Amniotic epithelial cell (primary cell): Measurements from ENCODE around the gene SHANK2.

Experiments used
- DNase-seq: peaks from one replicate; pipeline ENCODE4 v3.0.0-alpha.2; 2010; ENCODE audit warnings: low read depth

The SHANK2 gene

DNA sequence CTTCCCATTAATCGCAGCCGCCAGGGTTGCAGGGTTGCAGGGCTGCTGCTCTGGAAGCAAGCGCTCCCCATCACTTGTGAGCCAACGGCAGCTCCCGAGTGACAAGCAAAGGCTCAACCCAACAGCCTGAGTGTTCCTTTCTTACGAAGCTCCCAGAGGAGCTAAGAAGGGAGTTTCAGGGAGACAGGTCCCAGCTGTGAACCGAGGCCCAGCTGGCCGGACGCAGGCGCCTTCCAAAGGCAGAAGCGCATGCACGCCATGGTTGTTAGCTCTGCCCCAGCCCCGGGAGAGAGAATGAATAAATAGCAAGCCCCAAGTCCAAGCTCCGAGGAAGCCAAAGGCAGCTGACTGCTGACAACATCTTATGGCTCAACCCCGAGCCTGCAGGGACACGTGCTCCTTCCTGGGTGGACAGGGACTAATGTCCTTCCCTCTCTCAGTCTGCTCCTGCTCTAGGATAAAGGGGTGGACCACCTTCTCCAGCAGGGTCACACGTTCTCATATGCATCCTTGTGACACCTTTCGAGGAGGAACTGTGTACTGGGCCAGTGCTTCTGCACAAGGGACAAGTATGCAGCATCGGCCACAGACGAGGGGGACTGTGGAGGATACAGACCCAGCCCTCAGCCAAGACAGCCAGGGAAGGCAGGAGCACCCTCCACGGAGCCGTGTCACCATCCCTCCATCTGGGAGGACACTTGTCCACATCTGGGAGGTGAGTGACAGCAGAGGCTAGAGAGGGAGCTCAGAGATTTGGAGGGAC is 29.9 kb downstream of the SHANK2 start:
- no peak for DNase-seq

- no peak for DNase-seq
These were observed 30.6 kb downstream of the SHANK2 start for GRCh38 chr11:71221821-71222220.

DNA sequence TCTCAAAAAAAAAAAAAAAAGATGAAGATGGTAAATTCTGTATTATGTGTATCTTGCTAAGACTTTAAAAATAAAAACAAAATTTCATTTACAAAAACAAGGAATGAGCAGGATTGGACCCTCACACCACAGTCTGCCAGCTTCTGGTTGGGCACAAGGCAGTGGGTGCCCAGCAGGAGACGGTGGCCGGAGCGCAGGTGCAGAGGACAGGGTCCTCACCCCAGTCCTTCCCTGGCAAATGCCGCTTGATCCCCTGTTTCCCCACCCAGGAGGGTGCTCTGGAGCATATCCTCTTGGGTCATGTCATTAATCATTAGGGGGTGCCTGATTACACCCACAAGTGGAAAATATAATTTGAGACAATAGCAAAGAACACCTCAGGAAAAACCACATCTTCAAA is 31.2 kb downstream of the SHANK2 start:
- no peak for DNase-seq

DNA sequence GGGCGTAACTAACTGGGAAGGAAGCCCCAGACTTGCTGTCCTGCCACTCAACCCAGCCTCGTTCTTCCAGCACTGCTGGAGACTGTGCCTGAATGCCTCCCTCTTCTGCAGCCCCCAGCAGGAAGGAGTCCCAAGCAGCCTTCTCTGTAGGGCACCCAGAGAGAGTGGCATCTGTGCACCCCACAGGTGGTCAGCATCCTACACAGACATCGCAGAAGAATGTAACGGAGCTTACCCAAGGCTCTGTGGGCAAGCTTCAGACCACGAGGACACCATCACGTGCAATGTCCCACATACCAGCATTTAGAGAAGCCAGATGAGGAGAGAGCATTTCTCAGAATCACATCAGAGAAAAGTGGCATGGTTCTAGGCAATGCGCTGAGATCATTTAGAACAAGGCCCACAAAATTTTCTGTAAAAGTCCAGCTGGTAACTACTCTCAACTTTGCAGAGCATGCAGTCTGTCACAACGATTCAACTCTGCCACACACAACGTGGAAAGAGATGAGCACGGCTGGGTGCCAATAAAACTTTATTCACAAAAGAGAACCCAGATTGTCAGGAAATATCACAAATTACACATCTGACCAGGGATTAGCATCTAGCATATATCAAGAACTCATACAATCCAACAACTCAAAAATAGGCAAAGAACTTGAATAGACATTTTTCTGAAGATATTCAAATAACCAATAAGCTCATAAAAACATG is 33.4 kb downstream of the SHANK2 start:
- no peak for DNase-seq

DNA sequence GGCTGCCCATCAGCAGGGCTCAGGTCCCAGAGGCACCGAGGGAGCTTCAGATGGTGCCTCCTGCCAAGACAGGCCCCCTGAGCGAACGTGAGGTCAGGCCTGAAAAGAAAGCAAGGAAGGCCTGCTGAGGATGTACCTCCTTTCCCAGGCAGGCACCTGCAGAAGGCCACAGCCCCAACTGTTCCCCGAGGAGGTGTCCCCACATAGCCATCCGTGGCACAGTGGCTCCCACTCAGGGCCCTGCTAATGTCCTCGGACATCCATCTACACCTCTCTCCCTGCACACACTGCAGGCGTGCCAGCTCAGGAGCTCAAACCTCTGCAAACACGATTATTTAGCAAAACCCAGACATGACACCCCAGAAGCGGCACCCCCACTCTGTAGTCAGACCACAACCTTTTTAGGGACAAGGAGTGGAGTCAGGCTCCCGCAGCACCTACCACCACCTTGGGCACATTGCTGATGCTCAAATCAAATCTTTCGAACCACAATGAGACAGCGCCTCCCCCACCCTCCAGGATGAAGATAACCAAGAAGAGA is 36.9 kb downstream of the SHANK2 start:
- DNase-seq, result no peak

- no peak for DNase-seq
These were observed 37.6 kb downstream of the SHANK2 start for GRCh38 chr11:71214553-71215424.

- no peak for DNase-seq
These were observed 38.5 kb downstream of the SHANK2 start for GRCh38 chr11:71213696-71214552.

- DNase-seq, result no peak
These were observed 39.4 kb downstream of the SHANK2 start for GRCh38 chr11:71212871-71213559.

- DNase-seq, result no peak
These were observed 40.7 kb downstream of the SHANK2 start for GRCh38 chr11:71211631-71212030.

GRCh38 chr11:71210861-71211260 is 41.5 kb downstream of the SHANK2 start:
- DNase-seq, result no peak

DNA sequence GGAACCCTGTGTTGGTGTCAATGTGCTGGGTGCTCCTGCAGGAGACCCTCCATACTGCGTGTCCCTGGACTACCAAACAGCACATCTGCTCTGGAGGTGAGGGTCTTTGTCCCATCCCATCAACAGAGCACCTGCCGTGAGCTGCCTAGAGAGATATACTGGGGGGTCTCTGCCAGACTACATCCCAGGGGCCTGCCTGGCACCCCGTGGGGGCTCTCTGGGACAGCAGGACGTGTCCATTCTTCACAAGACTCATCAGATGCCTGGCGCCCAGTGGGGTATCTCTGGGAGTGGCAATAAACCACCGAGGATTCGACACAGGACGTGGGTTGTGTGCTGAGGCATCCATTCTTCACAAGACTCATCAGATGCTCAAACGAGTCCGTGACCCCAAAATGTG is 42.7 kb downstream of the SHANK2 start:
- DNase-seq, result no peak

- DNase-seq, result no peak
These were observed 43.2 kb downstream of the SHANK2 start for GRCh38 chr11:71209181-71209580.

DNA sequence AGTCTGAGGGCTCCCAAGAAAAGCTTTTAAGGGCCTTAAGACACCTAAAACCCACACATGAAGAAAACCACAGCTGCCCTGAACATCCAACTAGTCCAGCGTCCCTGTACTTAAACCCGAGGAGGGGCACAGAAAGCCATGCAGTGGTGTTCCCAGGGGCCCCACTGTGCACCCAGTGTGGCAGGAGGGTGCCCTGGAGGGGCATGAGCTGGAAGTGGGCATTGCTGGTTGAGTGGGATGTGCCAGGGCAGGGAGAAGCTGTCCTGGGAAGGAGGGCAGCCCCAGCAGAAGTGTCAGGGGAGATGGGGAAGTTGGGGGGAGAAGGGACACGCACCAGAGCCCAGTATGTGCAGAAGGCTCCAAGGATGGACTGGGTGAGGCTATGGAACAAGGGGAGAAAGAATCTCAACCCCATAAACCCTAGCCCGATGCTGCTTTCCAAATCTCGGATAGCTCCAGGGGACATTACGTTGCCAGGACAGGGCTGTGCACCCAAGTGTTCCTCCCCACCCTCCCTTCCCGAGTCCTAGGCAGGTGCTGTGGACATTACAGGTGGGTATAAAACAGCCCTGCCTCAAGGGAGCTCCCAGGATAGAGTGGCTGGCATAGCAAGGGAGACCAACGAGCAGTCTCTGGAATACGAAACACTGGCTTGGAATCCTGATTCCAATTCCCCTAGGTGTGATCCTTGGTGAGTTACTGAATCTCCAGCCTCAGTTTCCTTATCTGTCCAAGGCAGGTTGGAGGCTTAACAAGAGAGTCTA is 44.2 kb downstream of the SHANK2 start:
- DNase-seq, result no peak

DNA sequence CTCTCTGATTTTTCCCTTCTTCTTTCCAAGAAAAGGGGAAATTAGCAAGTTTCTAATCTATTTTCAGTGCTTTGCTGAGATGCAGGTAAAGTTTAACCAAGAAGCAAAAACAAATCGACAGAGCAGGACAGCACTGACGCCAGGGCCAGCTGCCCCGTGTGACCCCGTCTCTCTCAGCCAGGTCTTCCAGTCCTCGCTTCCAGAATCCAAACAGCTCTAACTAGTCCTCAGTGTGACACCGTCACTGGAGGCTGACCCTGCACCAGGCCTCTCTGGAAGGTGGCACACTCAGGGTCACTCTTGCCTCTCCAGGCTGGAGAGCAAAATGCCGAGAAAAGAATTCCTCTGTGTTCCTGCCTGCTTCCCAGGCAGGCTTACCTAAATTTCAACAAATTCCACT is 44.8 kb downstream of the SHANK2 start:
- no peak for DNase-seq

DNA sequence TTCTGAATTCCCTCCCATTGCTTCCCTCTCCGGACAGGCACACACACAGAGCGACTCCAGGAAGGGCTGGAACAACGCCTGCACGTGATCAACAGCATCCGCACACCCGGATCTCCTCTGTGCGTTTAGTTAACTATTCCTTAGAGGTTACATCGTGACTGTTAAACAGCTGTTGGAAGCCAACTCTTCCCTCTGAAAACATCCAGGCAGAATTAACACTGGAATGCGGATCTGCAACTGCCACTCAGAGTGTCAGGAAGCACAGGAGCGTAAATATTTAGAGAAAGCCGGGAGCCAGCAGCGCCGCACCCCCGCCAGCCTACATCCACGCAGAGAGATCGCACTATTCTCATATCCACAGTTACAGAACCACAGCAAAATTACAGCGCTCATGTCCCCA is 46.2 kb downstream of the SHANK2 start:
- DNase-seq, result peak; percentile 21

- DNase-seq, result no peak
These were observed 47.4 kb downstream of the SHANK2 start for GRCh38 chr11:71204748-71205664.

DNA sequence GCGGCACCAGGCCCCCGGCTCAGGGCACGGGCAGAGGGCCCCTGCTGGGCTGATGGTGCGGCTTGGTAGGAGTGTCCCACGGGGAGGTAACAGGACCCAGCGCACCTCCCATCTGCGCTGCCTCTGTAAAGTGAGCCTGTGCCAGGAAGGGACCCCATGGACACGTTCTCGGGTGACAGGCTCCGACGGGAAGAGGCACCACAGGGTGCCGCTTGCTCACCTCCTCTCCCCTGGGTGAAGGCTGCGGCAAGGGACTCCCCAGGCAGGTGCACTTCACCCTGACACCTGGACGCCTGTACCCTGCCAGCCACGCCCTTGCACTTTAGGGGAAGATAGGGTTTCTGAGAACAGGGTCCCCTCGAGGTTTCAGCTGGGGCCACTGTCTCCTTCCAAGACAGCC is 48.1 kb downstream of the SHANK2 start:
- no peak for DNase-seq

DNA sequence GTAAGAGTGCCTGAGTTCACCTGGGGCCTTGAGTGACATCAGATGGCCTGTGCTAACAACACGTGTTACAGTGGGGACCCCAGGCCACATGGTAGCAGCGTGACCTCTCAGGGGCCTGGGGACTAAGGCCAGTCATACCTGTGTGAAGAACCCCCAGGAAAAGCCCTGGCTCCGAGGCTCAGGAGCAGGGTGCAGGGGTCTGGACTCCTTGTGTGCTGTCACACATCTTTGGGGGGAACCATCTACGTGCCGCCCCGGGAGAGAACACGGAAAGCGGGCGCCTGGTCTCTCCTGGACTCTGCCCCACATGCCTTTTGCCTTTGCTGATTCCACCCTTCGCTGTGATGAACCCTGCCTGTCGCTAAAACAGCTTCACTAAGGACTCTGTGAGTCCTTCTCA is 48.7 kb downstream of the SHANK2 start:
- no peak for DNase-seq

DNA sequence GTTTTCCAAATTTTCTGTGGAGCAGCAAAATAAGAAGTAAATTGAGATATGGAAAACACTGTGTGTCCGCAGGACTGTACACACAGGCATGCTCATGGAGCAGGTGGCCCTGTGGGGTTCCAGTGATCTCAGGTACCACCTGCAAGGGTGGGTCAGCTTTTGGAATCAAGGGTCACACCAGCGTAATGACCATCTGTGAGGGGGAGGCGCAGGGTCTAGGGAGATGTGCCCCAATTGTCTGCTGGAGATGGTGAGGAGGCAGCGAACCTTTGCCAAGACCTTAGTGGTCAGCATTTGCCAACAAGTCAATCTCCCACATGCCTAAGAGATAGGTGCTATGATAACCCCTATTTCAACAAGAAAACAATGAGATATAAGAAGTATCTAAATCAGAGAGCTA is 49.4 kb downstream of the SHANK2 start:
- no peak for DNase-seq
